ENCODE measurements around the gene STK10. TPM values are rescaled to one million over a fixed set of nuclear protein-coding genes. Genes with fewer than 3 reads are reported as not detected.

STK10 gene
- total and polyA plus RNA-seq, 2 donors (not counting 1 experiment from before 2014, with no cell fraction given) = 97.9 to 253 TPM

GRCh38 chr5:172050080-172050479 lies 137.9 kb downstream of the STK10 start:
- intact Hi-C loops (cut with micrococcal nuclease) = no loop called here
- H3K4me2 ChIP-seq (replicated peaks; ENCODE audit: low read depth, low read length, poor library complexity, severe bottlenecking) = no peak overlapping the region
- Mint-ChIP-seq H3K4me3 (no peak overlapping the region), H3K9me3 (ENCODE audit: insufficient read depth) (no peaks in the 10 kb centered on the region), H3K4me1 (peaks cover under 1% of the 10 kb centered on the region), H3K27ac (no peak overlapping the region), H3K27me3 (no peaks in the 10 kb centered on the region)
- H3K27me3 ChIP-seq (replicated peaks in 1 of 4; ENCODE audit: control extremely low read depth in 1 of 4, control insufficient read depth in 3 of 4, insufficient read depth in 4 of 4, low read length in 3 of 4) = no peaks in the 10 kb centered on the region
- TF ChIP-seq CTCF (IDR thresholded peaks at IDR 0.05) (no peak), EZH2 (IDR thresholded peaks at IDR 0.05; ENCODE audit: borderline replicate concordance, insufficient read depth, low read depth, low read length, poor library complexity, severe bottlenecking) (no peak)
- 90% methylated on average over 3 of the region's 4 CpGs for WGBS (ENCODE audit: insufficient coverage)
- ChIA-PET POLR2A (no interaction called here), CTCF (interaction anchor here (0.8 to 1.1 kb wide), 3 partner anchors 10 to 410 kb away, joined by 4 to 5 read pairs (median 5); no protein-coding TSS in a partner anchor)
- ATAC-seq (ENCODE audit: low read depth) (no peak), DNase-seq (no peak)
- peaks cover 2 to 92% of the 10 kb centered on the region in 2 experiments for H3K36me3 ChIP-seq (replicated peaks in 1 of 2; ENCODE audit: control extremely low read depth in 1 of 2, control insufficient read depth in 1 of 2, extremely low read depth in 1 of 2, insufficient read depth in 2 of 2, low read length in 1 of 2)
- H3K9me3 ChIP-seq (ENCODE audit: control extremely low read depth in 1 of 3, control insufficient read depth in 2 of 3, insufficient read depth in 1 of 3, low read length in 2 of 3) = no peaks in the 10 kb centered on the region
- H3K4me3 ChIP-seq (ENCODE audit: control extremely low read depth in 1 of 5, extremely low read depth in 1 of 5, insufficient read depth in 1 of 5, low read depth in 2 of 5, low read length in 4 of 5) = no peak overlapping the region
- H2AFZ ChIP-seq (ENCODE audit: insufficient read depth, low read depth, low read length, poor library complexity, severe bottlenecking) = no peak overlapping the region
- no peak overlapping the region for H3K9ac ChIP-seq (ENCODE audit: low read length)
- H3K27ac ChIP-seq (ENCODE audit: low read length in 2 of 2) = no peak overlapping the region
- no peaks in the 10 kb centered on the region for H3K4me1 ChIP-seq (ENCODE audit: control insufficient read depth in 2 of 2, insufficient read depth in 2 of 2, low read length in 2 of 2)
- H4K20me1 ChIP-seq (ENCODE audit: control insufficient read depth, insufficient read depth, low read length, poor library complexity, severe bottlenecking) = no peaks in the 10 kb centered on the region
- peaks cover 20% of the 10 kb centered on the region for H3K79me2 ChIP-seq (ENCODE audit: control insufficient read depth, insufficient read depth, low read length)

- WGBS (ENCODE audit: insufficient coverage) = 87% methylated on average over 11 of the region's 12 CpGs
- ATAC-seq (ENCODE audit: low read depth) (no peak), DNase-seq (no peak)
- no peak overlapping the region for H3K27ac Mint-ChIP-seq
- H3K4me2 ChIP-seq (replicated peaks; ENCODE audit: low read depth, low read length, poor library complexity, severe bottlenecking) = no peak overlapping the region
- H3K9ac ChIP-seq (ENCODE audit: low read length) = no peak overlapping the region
- no peaks in the 10 kb centered on the region for H4K20me1 ChIP-seq (ENCODE audit: control insufficient read depth, insufficient read depth, low read length, poor library complexity, severe bottlenecking)
- H3K27me3 ChIP-seq (replicated peaks in 1 of 4; ENCODE audit: control extremely low read depth in 1 of 4, control insufficient read depth in 3 of 4, insufficient read depth in 4 of 4, low read length in 3 of 4) = no peaks in the 10 kb centered on the region
- intact Hi-C loops (cut with micrococcal nuclease) = no loop called here
- no peak overlapping the region for H3K27ac ChIP-seq (ENCODE audit: low read length in 2 of 2)
- peaks cover 15% of the 10 kb centered on the region for H3K79me2 ChIP-seq (ENCODE audit: control insufficient read depth, insufficient read depth, low read length)
- no peaks in the 10 kb centered on the region for H3K9me3 ChIP-seq (ENCODE audit: control extremely low read depth in 1 of 3, control insufficient read depth in 2 of 3, insufficient read depth in 1 of 3, low read length in 2 of 3)
- H2AFZ ChIP-seq (ENCODE audit: insufficient read depth, low read depth, low read length, poor library complexity, severe bottlenecking) = no peak overlapping the region
- H3K27me3 Mint-ChIP-seq = no peaks in the 10 kb centered on the region
- no peak overlapping the region for H3K4me3 Mint-ChIP-seq
- POLR2A ChIA-PET = no interaction called here
- CTCF ChIA-PET = interaction anchor here (10.5 kb wide), 1 partner anchor 138 kb away, joined by 227 read pairs; no protein-coding TSS in a partner anchor
- H3K4me1 Mint-ChIP-seq = peaks cover 2% of the 10 kb centered on the region
- H3K36me3 ChIP-seq (replicated peaks in 1 of 2; ENCODE audit: control extremely low read depth in 1 of 2, control insufficient read depth in 1 of 2, extremely low read depth in 1 of 2, insufficient read depth in 2 of 2, low read length in 1 of 2) = peaks cover 2 to 93% of the 10 kb centered on the region in 2 experiments
- no peak overlapping the region for H3K4me3 ChIP-seq (ENCODE audit: control extremely low read depth in 1 of 5, extremely low read depth in 1 of 5, insufficient read depth in 1 of 5, low read depth in 2 of 5, low read length in 4 of 5)
- TF ChIP-seq CTCF (IDR thresholded peaks at IDR 0.05) (no peak), EZH2 (IDR thresholded peaks at IDR 0.05; ENCODE audit: borderline replicate concordance, insufficient read depth, low read depth, low read length, poor library complexity, severe bottlenecking) (no peak)
- no peaks in the 10 kb centered on the region for H3K9me3 Mint-ChIP-seq (ENCODE audit: insufficient read depth)
- H3K4me1 ChIP-seq (ENCODE audit: control insufficient read depth in 2 of 2, insufficient read depth in 2 of 2, low read length in 2 of 2) = no peaks in the 10 kb centered on the region
These were observed 138.7 kb downstream of the STK10 start for GRCh38 chr5:172049226-172049796.
